PC-3 (cell line): ENCODE results near the gene TBC1D5. TPM values are rescaled to one million over a fixed set of nuclear protein-coding genes. Genes with fewer than 3 reads are reported as not detected.
"Not testable (repeated sequence)": the region's sequence is repeated elsewhere in the genome, so short reads cannot be mapped to it uniquely, and the experiment has no call there.

Experiments
- ATAC-seq: fragments of 200-7000 bp; cut with Tn5 transposase; 2 replicates; pipeline ENCODE4 v1.9.1; 2020; ENCODE audit warnings: mild to moderate bottlenecking, moderate library complexity
- BruUV-seq: library from RNA; stranded (reverse); fragments of 400-500 nt; replicated peaks from 2 replicates; lab custom pipeline; 2021; lab: Mats Ljungman, UMichigan
- CTCF ChIA-PET: fragments of 300-600 bp; sonication (Branson Sonifier 250); formaldehyde crosslinking; loops from one replicate; lab custom pipeline; 2022; ENCODE audit warnings: antibody characterized with exemption; lab: Charles Lee
- POLR2A ChIA-PET: fragments of 300-600 bp; sonication (Branson Sonifier 250); formaldehyde crosslinking; loops from one replicate; lab custom pipeline; 2022; ENCODE audit warnings: antibody characterized with exemption; ENCODE audit not compliant: unreplicated experiment; lab: Charles Lee
- DNase-seq: peaks from one replicate; pipeline ENCODE4 v3.0.0-alpha.2; 2015
- H2AFZ ChIP-seq: fragments of 300-600 bp; sonication (generic); 2 replicates; pipeline ENCODE4 v1.6.0; 2016; ENCODE audit warnings: antibody characterized with exemption, low read length
- H3F3A ChIP-seq: fragments of 300-600 bp; sonication (generic); one replicate; pipeline ENCODE4 v1.6.0; 2017; ENCODE audit warnings: antibody characterized with exemption, low read length, control low read depth, mild to moderate bottlenecking; ENCODE audit not compliant: unreplicated experiment
- H3K27ac ChIP-seq: fragments of 300-600 bp; sonication (generic); 2 replicates; pipeline ENCODE4 v1.5.1; 2016; ENCODE audit warnings: mild to moderate bottlenecking, low read length
- H3K27me3 ChIP-seq: fragments of 300-600 bp; sonication (generic); 2 replicates; pipeline ENCODE4 v1.6.1; 2016; ENCODE audit warnings: low read length, mixed read lengths
- H3K36me3 ChIP-seq: fragments of 300-600 bp; sonication (generic); 2 replicates; pipeline ENCODE4 v1.6.1; 2016; ENCODE audit warnings: low read depth, mixed run types, low read length, mixed read lengths
- H3K4me1 ChIP-seq: fragments of 300-600 bp; sonication (generic); 2 replicates; pipeline ENCODE4 v1.5.1; 2016; ENCODE audit warnings: low read length; ENCODE audit not compliant: insufficient read depth
- H3K4me2 ChIP-seq: fragments of 300-600 bp; sonication (generic); 2 replicates; pipeline ENCODE4 v1.6.0; 2016; ENCODE audit warnings: low read length
- H3K4me3 ChIP-seq: fragments of 300-600 bp; sonication (generic); 2 replicates; pipeline ENCODE4 v1.5.1; 2016; ENCODE audit warnings: mild to moderate bottlenecking, low read length, mixed read lengths
- H3K79me2 ChIP-seq: fragments of 300-600 bp; sonication (generic); 2 replicates; pipeline ENCODE4 v1.6.1; 2017; ENCODE audit warnings: low read length, mixed read lengths
- H3K9ac ChIP-seq: fragments of 300-600 bp; sonication (generic); 2 replicates; pipeline ENCODE4 v1.6.0; 2016; ENCODE audit warnings: mild to moderate bottlenecking, low read length
- H3K9me2 ChIP-seq: fragments of 300-600 bp; sonication (generic); replicated peaks from 2 replicates; pipeline ENCODE4 v1.6.1; 2016; ENCODE audit warnings: mixed run types, low read length, mixed read lengths
- H3K9me3 ChIP-seq: fragments of 300-600 bp; sonication (generic); 2 replicates; pipeline ENCODE4 v1.6.1; 2016; ENCODE audit warnings: low read length, mixed read lengths
- H4K20me1 ChIP-seq: fragments of 300-600 bp; sonication (generic); 2 replicates; pipeline ENCODE4 v1.6.1; 2016; ENCODE audit warnings: low read length, mixed read lengths
- EZH2 ChIP-seq: fragments of 300-600 bp; sonication (generic); IDR thresholded peaks from one replicate; pipeline ENCODE4 v1.6.1; 2017; ENCODE audit warnings: antibody characterized with exemption, mild to moderate bottlenecking, low read length; ENCODE audit not compliant: unreplicated experiment
- EZH2phosphoT487 ChIP-seq: fragments of 300-600 bp; sonication (generic); IDR thresholded peaks from 2 replicates; pipeline ENCODE4 v1.6.1; 2018; ENCODE audit warnings: mild to moderate bottlenecking, antibody characterized with exemption, low read length, borderline replicate concordance
- intact Hi-C: fragments of 100-400 bp; cut with micrococcal nuclease; formaldehyde crosslinking; loops from 2 replicates; pipeline ENCODE4 v1.9.0; 2023
- total RNA-seq: library from RNA; depleted of rRNA; stranded (reverse); fragments of >200 nt; gene quantifications from 2 replicates; pipeline ENCODE4 v1.2.3, GENCODE V29; 2014
- TF ChIP-seq, protein P1 (sequence below): fragments of 300-600 bp; sonication (generic); conservative IDR thresholded peaks from 2 replicates; pipeline ENCODE4 v1.5.1; 2017; ENCODE audit warnings: antibody characterized with exemption, low read depth, mild to moderate bottlenecking, low read length

Gene TBC1D5
- total RNA-seq, 1 experiment from 2014 or later: 54.5 TPM

DNA sequence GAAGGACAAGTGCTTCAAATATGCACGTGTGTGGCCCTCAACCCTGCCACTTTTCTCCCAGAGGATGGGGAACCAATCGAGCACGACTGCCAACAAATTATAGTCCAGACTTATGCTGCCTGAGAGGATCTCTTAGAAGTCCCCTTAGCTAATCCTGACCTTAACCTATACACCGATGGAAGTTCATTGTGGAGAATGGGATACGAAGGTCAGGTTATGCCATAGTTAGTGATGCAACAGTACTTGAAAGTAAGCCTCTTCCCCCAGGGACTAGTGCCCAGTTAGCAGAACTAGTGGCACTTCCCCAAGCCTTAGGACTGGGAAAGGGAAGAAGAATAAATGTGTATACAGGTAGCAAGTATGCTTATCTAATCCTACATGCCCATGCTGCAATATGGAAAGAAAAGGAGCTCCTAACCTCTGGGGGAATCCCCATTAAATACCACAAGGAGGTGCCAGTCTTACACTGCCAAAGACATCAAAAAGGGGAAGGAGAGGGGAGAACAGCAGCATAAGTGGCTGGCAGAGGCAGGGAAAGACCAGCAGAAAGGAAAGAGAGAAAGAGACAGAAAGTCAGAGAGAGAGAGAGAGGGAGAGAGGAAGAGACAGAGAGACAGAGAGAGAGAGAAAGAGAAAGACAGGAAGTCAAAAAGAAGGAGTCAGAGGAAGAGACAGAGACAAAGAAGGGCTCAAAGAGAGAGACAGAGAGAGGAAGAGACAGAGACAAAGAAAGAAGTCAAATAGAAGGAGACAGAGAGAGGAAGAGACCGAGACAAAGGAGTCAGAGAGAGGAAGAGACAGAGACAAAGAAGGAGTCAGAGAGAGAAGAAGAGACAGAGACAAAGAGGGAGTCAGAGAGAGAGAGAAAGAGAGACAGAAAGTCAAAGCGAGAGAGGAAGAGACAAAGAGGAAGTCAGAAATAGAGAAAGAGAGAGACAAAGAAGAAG is 37.1 kb upstream of the TBC1D5 start:
- BruUV-seq: not testable (repeated sequence)

GRCh38 chr3:17777326-17777725 is 34.9 kb upstream of the TBC1D5 start:
- POLR2A ChIA-PET, BruUV-seq: not testable (repeated sequence)

More for the DNA sequence above, 37.1 kb upstream of the TBC1D5 start:
- H2AFZ ChIP-seq, H3K36me3 ChIP-seq, H3K9ac ChIP-seq, H3K9me2 ChIP-seq, H3K4me2 ChIP-seq, H3K79me2 ChIP-seq, H3K9me3 ChIP-seq, POLR2A ChIA-PET, H3F3A ChIP-seq, H3K27ac ChIP-seq, H4K20me1 ChIP-seq, H3K27me3 ChIP-seq, H3K4me1 ChIP-seq, H3K4me3 ChIP-seq: not testable (repeated sequence)
- DNase-seq (peak; percentile 25), ATAC-seq (peak; percentile 49; the same call in 1 of the 2 replicates)
- CTCF ChIA-PET: interaction anchor here (0.7 to 1.1 kb wide), 2 partner anchors 30 to 62 kb away, joined by 3 to 6 read pairs; no protein-coding TSS in a partner anchor
- intact Hi-C loops: loop anchor here (1.0 kb wide), 2 partner anchors 31 to 62 kb away; no protein-coding TSS in a partner anchor

GRCh38 chr3:17775073-17775472 is 32.6 kb upstream of the TBC1D5 start:
- H3K27me3 ChIP-seq: no peaks in the 10 kb centered on the region
- H4K20me1 ChIP-seq: no peaks in the 10 kb centered on the region
- no peak overlapping the region for H3K9ac ChIP-seq
- no peaks in the 10 kb centered on the region for H3K4me1 ChIP-seq
- no peak overlapping the region for H3K4me3 ChIP-seq
- H3K36me3 ChIP-seq: no peaks in the 10 kb centered on the region
- H2AFZ ChIP-seq: no peak overlapping the region
- H3K4me2 ChIP-seq: no peak overlapping the region
- no peaks in the 10 kb centered on the region for H3K9me3 ChIP-seq
- DNase-seq (no peak), ATAC-seq (no peak)
- TF ChIP-seq EZH2phosphoT487 (no peak), EZH2 (no peak)
- TF ChIP-seq, protein P1, sequence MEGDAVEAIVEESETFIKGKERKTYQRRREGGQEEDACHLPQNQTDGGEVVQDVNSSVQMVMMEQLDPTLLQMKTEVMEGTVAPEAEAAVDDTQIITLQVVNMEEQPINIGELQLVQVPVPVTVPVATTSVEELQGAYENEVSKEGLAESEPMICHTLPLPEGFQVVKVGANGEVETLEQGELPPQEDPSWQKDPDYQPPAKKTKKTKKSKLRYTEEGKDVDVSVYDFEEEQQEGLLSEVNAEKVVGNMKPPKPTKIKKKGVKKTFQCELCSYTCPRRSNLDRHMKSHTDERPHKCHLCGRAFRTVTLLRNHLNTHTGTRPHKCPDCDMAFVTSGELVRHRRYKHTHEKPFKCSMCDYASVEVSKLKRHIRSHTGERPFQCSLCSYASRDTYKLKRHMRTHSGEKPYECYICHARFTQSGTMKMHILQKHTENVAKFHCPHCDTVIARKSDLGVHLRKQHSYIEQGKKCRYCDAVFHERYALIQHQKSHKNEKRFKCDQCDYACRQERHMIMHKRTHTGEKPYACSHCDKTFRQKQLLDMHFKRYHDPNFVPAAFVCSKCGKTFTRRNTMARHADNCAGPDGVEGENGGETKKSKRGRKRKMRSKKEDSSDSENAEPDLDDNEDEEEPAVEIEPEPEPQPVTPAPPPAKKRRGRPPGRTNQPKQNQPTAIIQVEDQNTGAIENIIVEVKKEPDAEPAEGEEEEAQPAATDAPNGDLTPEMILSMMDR: no peak
- H3F3A ChIP-seq: no peaks in the 10 kb centered on the region
- no peaks in the 10 kb centered on the region for H3K9me2 ChIP-seq
- CTCF ChIA-PET: no interaction called here
- BruUV-seq: no TSS peak
- H3K79me2 ChIP-seq: no peaks in the 10 kb centered on the region
- H3K27ac ChIP-seq: no peak overlapping the region
- POLR2A ChIA-PET: no interaction called here
- intact Hi-C loops: no loop called here

More at GRCh38 chr3:17777326-17777725, 34.9 kb upstream of the TBC1D5 start:
- H3K9me3 ChIP-seq, intact Hi-C loops, H2AFZ ChIP-seq, H3K4me3 ChIP-seq, CTCF ChIA-PET, H3F3A ChIP-seq, H3K4me1 ChIP-seq, H3K79me2 ChIP-seq, ATAC-seq, H3K9me2 ChIP-seq, H4K20me1 ChIP-seq, H3K9ac ChIP-seq, H3K27ac ChIP-seq, DNase-seq, H3K4me2 ChIP-seq, H3K36me3 ChIP-seq, H3K27me3 ChIP-seq: not testable (repeated sequence)

DNA sequence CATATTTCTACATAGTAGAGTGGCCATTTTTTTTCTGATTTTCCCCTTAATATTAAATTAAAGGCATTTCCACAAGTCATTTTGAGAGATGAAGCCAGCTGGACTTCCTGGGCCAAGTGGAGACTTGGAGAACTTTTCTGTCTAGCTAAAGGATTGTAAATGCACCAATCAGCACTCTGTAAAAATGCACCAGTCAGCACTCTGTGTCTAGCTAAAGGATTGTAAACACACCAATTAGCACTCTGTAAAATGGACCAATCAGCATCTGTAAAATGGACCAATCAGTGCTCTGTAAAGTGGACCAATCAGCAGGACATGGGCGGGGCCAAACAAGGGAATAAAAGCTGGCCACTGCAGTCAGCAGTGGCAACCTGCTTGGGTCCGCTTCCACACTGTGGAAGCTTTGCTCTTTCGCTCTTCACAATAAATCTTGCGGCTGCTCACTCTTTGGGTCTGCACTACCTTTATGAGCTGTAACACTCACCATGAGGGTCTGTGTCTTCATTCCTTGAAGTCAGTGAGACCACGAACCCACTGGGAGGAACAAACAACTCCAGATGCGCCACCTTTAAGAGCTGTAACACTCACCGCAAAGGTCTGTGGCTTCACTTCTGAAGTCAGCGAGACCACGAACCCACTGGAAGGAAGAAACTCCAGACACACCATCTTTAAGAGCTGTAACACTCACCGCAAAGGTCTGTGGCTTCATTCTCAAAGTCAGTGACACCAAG is 31.9 kb upstream of the TBC1D5 start:
- BruUV-seq, H3K79me2 ChIP-seq, H3K4me1 ChIP-seq, H3K9ac ChIP-seq, H2AFZ ChIP-seq, H3K4me3 ChIP-seq, H3K9me2 ChIP-seq, H3K27me3 ChIP-seq, H3K27ac ChIP-seq, ATAC-seq, intact Hi-C loops, H3K9me3 ChIP-seq, POLR2A ChIA-PET, H3F3A ChIP-seq, H4K20me1 ChIP-seq, H3K36me3 ChIP-seq, CTCF ChIA-PET, H3K4me2 ChIP-seq, DNase-seq: not testable (repeated sequence)
